Testis (tissue), 2 donors: Measurements from ENCODE around the gene MKI67.

Experiments used
- CTCF ChIP-seq, 3 experiments: fragments of 450-650 bp in 2 of 3; fragments of 200-600 bp in 1 of 3; sonication (generic) in 1 of 3; IDR thresholded peaks; one replicate each; pipeline ENCODE4 v1.5.1; 2016 to 2019; ENCODE audit warnings: antibody characterized with exemption in 3 of 3, mild to moderate bottlenecking in 2 of 3, moderate library complexity in 1 of 3
- POLR2A ChIP-seq: fragments of 450-650 bp; IDR thresholded peaks from one replicate; pipeline ENCODE4 v1.6.1; 2017; ENCODE audit warnings: antibody characterized with exemption, mild to moderate bottlenecking, moderate library complexity

- TF ChIP-seq CTCF (IDR thresholded peaks at IDR 0.05), result peak; percentile 81 to 83 (median 82)
- TF ChIP-seq POLR2A, result no peak
Measured at GRCh38 chr10:128069351-128070051, 56.7 kb downstream of the MKI67 start.
